AG04450 (cell line): Measurements from ENCODE around the gene COL27A1. TPM values are rescaled to one million over a fixed set of nuclear protein-coding genes. Genes with fewer than 3 reads are reported as not detected.
A peak's percentile ranks its signal among the peaks of the same experiment; 100 is the strongest.

Experiments
- CTCF ChIA-PET: fragments of 300-600, 350-600 bp; formaldehyde crosslinking; extraction: SDS; loops from one replicate; lab custom pipeline; 2022; ENCODE audit warnings: antibody characterized with exemption, inconsistent platforms; lab: Charles Lee
- POLR2A ChIA-PET: fragments of 350-600 bp; formaldehyde crosslinking; extraction: SDS; loops from one replicate; lab custom pipeline; 2021; ENCODE audit warnings: antibody characterized with exemption, inconsistent platforms; lab: Yijun Ruan, JAX
- DNase-seq: peaks from one replicate; pipeline ENCODE4 v3.0.0-alpha.2; 2011; ENCODE audit warnings: low read depth, low spot score
- H3K27ac ChIP-seq: one replicate; pipeline ENCODE4 v1.5.1; 2012; ENCODE audit warnings: low read depth, low read length, control low read depth
- H3K27me3 ChIP-seq: one replicate; pipeline ENCODE4 v1.6.0; 2012; ENCODE audit warnings: low read length; ENCODE audit not compliant: control insufficient read depth, insufficient read depth
- H3K4me3 ChIP-seq: 2 replicates; pipeline ENCODE4 v1.5.1; 2011; ENCODE audit warnings: mild to moderate bottlenecking, low read depth, low read length, control low read depth
- H3K9me3 ChIP-seq: 2 replicates; pipeline ENCODE4 v1.5.1; 2012; ENCODE audit warnings: low read length; ENCODE audit not compliant: control insufficient read depth, insufficient read depth
- polyA plus RNA-seq: library from polyadenylated mRNA; depleted of rRNA; stranded (reverse); fragments of >200 nt; gene quantifications from 2 replicates; pipeline ENCODE4 v1.2.3, GENCODE V29; 2011
- TF ChIP-seq, protein P1 (sequence below): IDR thresholded peaks from 2 replicates; pipeline ENCODE4 v1.5.1; 2011; ENCODE audit warnings: low read depth, low read length, control low read depth, inconsistent platforms

Gene COL27A1
- polyA plus RNA-seq, 1 experiment: 8.5 TPM

DNA sequence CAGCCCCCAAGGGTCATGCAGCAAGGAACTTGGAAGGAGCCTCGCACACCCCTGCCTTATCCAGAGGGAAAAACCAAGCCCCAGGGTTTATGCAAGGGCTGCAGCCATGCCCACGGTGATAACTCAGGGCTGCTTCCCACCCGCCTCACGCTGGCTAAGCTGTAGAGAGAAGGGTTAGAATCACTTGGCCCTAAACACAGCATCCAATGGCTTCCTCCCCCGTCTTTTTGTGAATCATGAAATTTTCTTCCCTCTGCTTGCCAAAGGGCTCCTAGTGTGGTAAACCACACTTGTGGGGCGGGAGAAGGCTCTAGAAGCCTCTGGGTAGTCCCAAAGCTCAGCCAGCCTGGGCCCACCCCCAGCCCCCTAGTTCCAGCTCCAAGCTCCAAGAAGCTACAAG lies 111.6 kb downstream of the COL27A1 start:
- H3K4me3 ChIP-seq: no peak overlapping the region
- no peak overlapping the region for H3K27ac ChIP-seq
- no peaks in the 10 kb centered on the region for H3K27me3 ChIP-seq
- no peak for DNase-seq
- ChIA-PET POLR2A (no interaction called here), CTCF (no interaction called here)
- TF ChIP-seq, protein P1, sequence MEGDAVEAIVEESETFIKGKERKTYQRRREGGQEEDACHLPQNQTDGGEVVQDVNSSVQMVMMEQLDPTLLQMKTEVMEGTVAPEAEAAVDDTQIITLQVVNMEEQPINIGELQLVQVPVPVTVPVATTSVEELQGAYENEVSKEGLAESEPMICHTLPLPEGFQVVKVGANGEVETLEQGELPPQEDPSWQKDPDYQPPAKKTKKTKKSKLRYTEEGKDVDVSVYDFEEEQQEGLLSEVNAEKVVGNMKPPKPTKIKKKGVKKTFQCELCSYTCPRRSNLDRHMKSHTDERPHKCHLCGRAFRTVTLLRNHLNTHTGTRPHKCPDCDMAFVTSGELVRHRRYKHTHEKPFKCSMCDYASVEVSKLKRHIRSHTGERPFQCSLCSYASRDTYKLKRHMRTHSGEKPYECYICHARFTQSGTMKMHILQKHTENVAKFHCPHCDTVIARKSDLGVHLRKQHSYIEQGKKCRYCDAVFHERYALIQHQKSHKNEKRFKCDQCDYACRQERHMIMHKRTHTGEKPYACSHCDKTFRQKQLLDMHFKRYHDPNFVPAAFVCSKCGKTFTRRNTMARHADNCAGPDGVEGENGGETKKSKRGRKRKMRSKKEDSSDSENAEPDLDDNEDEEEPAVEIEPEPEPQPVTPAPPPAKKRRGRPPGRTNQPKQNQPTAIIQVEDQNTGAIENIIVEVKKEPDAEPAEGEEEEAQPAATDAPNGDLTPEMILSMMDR: no peak
- H3K9me3 ChIP-seq: no peaks in the 10 kb centered on the region; the same call in 1 of the 2 replicates

DNA sequence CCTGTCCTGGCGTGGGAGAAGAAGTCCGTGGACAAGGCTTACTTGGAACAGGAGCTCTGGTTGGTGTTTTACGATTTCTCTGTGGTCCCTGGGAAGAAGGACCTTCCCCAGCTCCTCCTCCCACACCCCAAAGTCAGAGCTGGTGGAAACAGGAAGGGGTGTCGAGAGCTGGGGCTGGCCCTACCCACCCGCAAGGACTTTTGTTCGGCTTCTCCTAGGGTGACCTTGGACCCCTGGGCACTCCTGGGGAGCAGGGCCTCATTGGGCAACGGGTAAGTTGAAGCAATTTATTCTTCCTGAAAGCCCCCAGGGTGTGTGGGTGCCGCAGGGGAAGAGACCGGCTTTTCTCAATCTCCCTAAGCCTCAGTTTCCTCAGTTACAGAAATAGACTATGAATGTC lies 113.7 kb downstream of the COL27A1 start:
- no peak overlapping the region for H3K4me3 ChIP-seq
- CTCF ChIA-PET: interaction anchor here (1.0 to 1.2 kb wide), 2 partner anchors 9 to 186 kb away, joined by 3 to 4 read pairs; no protein-coding TSS in a partner anchor
- no peak for DNase-seq
- no peaks in the 10 kb centered on the region for H3K27me3 ChIP-seq
- no peak overlapping the region for H3K27ac ChIP-seq
- TF ChIP-seq, protein P1: no peak
- POLR2A ChIA-PET: no interaction called here
- H3K9me3 ChIP-seq: no peaks in the 10 kb centered on the region; the same call in 1 of the 2 replicates

DNA sequence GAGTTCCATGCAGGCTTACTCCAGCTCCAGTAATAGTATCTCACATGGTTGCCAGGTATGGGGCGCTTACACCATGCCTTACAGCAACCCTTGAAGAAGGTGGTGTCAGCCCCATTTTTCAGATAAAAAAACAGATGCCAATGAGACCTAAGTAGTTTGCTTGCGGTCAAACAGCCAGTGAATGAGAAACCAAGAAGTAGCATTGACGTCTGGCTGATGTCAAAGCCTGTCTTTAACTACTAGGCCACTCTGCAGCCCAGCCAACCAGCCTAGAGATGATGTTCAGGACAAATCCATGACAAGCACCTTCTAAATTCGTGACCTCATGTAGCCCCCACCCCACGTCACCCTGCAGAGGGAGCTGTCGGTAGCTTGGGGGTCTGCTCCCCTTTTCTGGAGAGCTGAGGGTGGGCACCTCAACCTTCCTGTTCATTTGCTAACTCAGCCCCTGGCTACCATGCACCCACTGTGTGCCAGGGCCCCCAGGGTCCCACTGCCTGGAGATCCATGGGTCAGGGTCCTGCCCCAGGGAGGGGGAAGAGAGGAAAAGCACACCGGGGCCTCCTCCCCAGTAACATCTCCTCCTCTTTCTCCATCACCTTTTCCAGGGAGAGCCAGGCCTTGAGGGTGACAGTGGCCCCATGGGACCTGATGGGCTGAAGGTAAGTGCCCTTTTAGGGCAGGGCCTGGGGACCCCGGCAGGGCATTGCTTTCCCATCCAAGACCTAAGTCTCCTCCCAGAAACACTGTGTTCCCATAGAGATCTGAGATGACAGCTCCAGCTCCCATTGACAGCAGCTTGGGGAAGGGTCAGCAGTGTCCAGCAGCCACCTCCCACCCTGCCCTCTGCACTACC lies 115.0 kb downstream of the COL27A1 start:
- Histone ChIP-seq H3K4me3 (no peak overlapping the region), H3K27me3 (no peaks in the 10 kb centered on the region), H3K27ac (no peak overlapping the region), H3K9me3 (no peaks in the 10 kb centered on the region)
- no peak for DNase-seq
- POLR2A ChIA-PET: interaction anchor here (0.7 kb wide), 1 partner anchor 192 kb away, joined by 5 read pairs; the partner anchor contains the start of gene AMBP
- TF ChIP-seq, protein P1: no peak
- CTCF ChIA-PET: interaction anchor here (1.0 to 6.0 kb wide), 5 partner anchors 11 to 161 kb away, joined by 3 to 33 read pairs (median 6); no protein-coding TSS in a partner anchor

DNA sequence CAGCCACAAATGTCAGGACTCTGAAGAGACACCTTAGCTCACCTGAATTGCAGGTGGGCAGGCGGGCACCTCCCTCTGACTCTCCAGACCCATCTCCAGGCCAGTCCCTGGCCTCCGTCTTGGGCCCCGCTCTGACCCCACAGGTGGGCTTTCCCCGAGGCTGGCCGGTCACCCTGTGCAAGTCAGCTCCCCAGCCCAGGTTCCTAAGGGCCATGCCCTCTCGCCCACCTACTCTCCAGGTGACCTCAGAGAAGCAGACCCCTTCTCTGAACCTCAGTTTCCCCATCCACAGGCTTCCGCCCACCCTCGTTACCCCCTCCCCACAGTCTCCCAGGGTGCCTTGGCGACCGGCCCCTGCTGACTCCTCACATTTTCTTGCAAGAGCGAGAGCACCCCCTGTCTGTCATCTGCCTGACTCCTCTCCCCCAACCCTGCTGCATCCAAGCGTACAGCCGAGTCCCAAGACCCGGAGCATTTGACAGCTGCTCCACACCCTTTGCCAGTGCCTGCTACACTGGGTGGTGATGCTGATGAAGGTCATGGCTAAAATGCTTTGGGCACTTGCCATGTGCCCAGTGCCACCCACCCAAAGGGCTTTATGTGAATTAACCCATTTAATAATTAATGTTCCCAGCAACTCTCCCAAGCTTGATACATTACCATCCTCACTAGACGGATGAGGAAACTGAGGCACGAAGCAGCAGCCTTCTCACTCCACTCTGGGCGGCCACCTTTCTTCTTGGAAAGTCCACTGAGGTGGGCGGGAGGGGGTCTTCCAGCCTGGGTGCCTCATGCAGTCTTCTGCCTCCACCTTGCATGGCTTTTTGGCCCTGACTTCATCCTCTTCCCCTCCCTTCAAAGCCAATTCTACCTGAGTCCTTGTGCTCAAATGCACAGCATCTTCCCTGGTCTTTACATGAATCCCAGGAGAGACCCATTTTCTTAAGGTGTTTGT lies 116.5 kb downstream of the COL27A1 start:
- CTCF ChIA-PET: interaction anchor here (0.5 to 6.0 kb wide), 9 partner anchors 11 to 308 kb away, joined by 3 to 33 read pairs (median 4); partner anchors contain the start of gene COL27A1
- Histone ChIP-seq H3K4me3 (no peak overlapping the region), H3K27ac (no peak overlapping the region), H3K27me3 (no peaks in the 10 kb centered on the region), H3K9me3 (no peaks in the 10 kb centered on the region)
- POLR2A ChIA-PET: no interaction called here
- TF ChIP-seq, protein P1: peak; percentile 54
- no peak for DNase-seq
